Measurements from ENCODE around the gene WDR62. TPM values are rescaled to one million over a fixed set of nuclear protein-coding genes. Genes with fewer than 3 reads are reported as not detected.

Gene WDR62
- total and polyA plus RNA-seq, 4 donors, result 0.86 to 2.2 (median 1.7) TPM

DNA sequence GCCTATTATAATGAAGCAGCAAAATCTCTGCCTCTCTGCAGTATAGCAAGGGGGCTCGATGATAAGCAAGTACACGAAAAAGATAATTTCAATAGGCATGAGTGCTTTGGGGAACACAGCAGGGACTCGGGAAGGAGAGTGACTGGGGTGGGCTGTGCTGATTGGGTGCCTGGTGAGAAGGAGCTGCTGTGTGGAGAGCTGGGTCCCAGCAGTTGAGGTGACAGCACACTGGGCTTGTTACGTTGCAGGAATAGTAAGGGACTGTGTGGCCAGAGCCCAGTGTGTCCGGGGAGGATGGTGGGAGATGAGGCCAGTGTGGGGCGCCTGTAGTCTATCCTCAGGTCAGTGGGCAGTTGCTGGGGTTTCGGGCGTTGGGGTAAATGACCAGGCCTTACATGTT, 17.4 kb downstream of the WDR62 start:
- DNase-seq (no peak), ATAC-seq (ENCODE audit: insufficient read depth, low FRiP score) (no peak)
- Histone ChIP-seq H3K4me1 (ENCODE audit: control insufficient read depth in 5 of 5, insufficient read depth in 5 of 5, low read length in 5 of 5) (peaks cover 0 to 1% (median 0%) of the 10 kb centered on the region in 5 donors), H3K27me3 (ENCODE audit: control insufficient read depth in 3 of 3, insufficient read depth in 3 of 3, low read length in 2 of 3) (no peaks in the 10 kb centered on the region), H3K9me3 (ENCODE audit: control insufficient read depth in 4 of 4, insufficient read depth in 3 of 4, low read length in 3 of 4) (peaks cover 0 to 2% (median 0%) of the 10 kb centered on the region in 4 donors), H3K9ac (ENCODE audit: insufficient read depth in 1 of 2, low read length in 2 of 2) (no peak overlapping the region), H3K4me3 (no peak overlapping the region), H3K27ac (ENCODE audit: low read depth in 1 of 2, low read length in 1 of 2) (no peak overlapping the region), H3K36me3 (ENCODE audit: control insufficient read depth in 4 of 4, insufficient read depth in 4 of 4, low read length in 4 of 4) (peaks cover 0 to 6% (median 2%) of the 10 kb centered on the region in 4 donors)
- no peak for TF ChIP-seq CTCF (IDR thresholded peaks at IDR 0.05; ENCODE audit: control extremely low read depth, extremely low read depth)
- WGBS, 2 donors, result 90 to 91% methylated on average over 8 of the region's 8 CpGs

- no peak for DNase-seq
- Histone ChIP-seq H3K4me1 (ENCODE audit: control insufficient read depth in 5 of 5, insufficient read depth in 5 of 5, low read length in 5 of 5) (no peaks in the 10 kb centered on the region), H3K27ac (ENCODE audit: low read depth in 1 of 2, low read length in 1 of 2) (no peak overlapping the region), H3K9ac (ENCODE audit: insufficient read depth in 1 of 2, low read length in 2 of 2) (no peak overlapping the region), H3K27me3 (ENCODE audit: control insufficient read depth in 3 of 3, insufficient read depth in 3 of 3, low read length in 2 of 3) (no peaks in the 10 kb centered on the region), H3K9me3 (ENCODE audit: control insufficient read depth in 4 of 4, insufficient read depth in 3 of 4, low read length in 3 of 4) (no peaks in the 10 kb centered on the region), H3K36me3 (ENCODE audit: control insufficient read depth in 4 of 4, insufficient read depth in 4 of 4, low read length in 4 of 4) (peaks cover 0 to 6% (median 1%) of the 10 kb centered on the region in 4 donors), H3K4me3 (no peak overlapping the region)
- no peak for TF ChIP-seq CTCF (IDR thresholded peaks at IDR 0.05; ENCODE audit: control extremely low read depth, extremely low read depth)
- WGBS, 2 donors, result 83 to 89% methylated on average over 10 of the region's 10 CpGs
- ATAC-seq (ENCODE audit: insufficient read depth, low FRiP score), result no peak
These were observed 18.6 kb downstream of the WDR62 start for GRCh38 chr19:36073121-36073876.

GRCh38 chr19:36079389-36079945, 24.8 kb downstream of the WDR62 start:
- no peak overlapping the region for H3K4me3 ChIP-seq
- no peak for TF ChIP-seq CTCF (IDR thresholded peaks at IDR 0.05; ENCODE audit: control extremely low read depth, extremely low read depth)
- no peak overlapping the region for H3K27ac ChIP-seq (ENCODE audit: low read depth in 1 of 2, low read length in 1 of 2)
- peaks cover 0 to 2% (median 0%) of the 10 kb centered on the region in 4 donors for H3K9me3 ChIP-seq (ENCODE audit: control insufficient read depth in 4 of 4, insufficient read depth in 3 of 4, low read length in 3 of 4)
- H3K9ac ChIP-seq (ENCODE audit: insufficient read depth in 1 of 2, low read length in 2 of 2), result no peak overlapping the region
- no peaks in the 10 kb centered on the region for H3K27me3 ChIP-seq (ENCODE audit: control insufficient read depth in 3 of 3, insufficient read depth in 3 of 3, low read length in 2 of 3)
- ATAC-seq (ENCODE audit: insufficient read depth, low FRiP score) (no peak), DNase-seq (no peak)
- WGBS, 2 donors, result 93 to 99% methylated on average over 3 of the region's 3 CpGs
- H3K4me1 ChIP-seq (ENCODE audit: control insufficient read depth in 5 of 5, insufficient read depth in 5 of 5, low read length in 5 of 5), result no peaks in the 10 kb centered on the region
- peaks cover 0 to 6% (median 3%) of the 10 kb centered on the region in 4 donors for H3K36me3 ChIP-seq (ENCODE audit: control insufficient read depth in 4 of 4, insufficient read depth in 4 of 4, low read length in 4 of 4)
